HCT116 (cell line): ENCODE data around the gene LRRC73.
"Not testable (repeated sequence)": the region's sequence is repeated elsewhere in the genome, so short reads cannot be mapped to it uniquely, and the experiment has no call there.

Source experiments
- CEBPB ChIP-seq: IDR thresholded peaks from 2 replicates; pipeline ENCODE4 v1.6.1; 2012; ENCODE audit warnings: low read depth
- EZH2 ChIP-seq: fragments of 200-600 bp; sonication (generic); IDR thresholded peaks from 2 replicates; pipeline ENCODE4 v1.6.1; 2017; ENCODE audit warnings: antibody characterized with exemption, mixed run types
- EZH2phosphoT487 ChIP-seq: fragments of 200-600 bp; IDR thresholded peaks from 2 replicates; pipeline ENCODE4 v1.6.1; 2018; ENCODE audit warnings: antibody characterized with exemption, borderline replicate concordance
- FOSL1 ChIP-seq: IDR thresholded peaks from 2 replicates; pipeline ENCODE4 v1.6.1; 2012; ENCODE audit warnings: low read depth
- JUND ChIP-seq: IDR thresholded peaks from 2 replicates; pipeline ENCODE4 v1.6.1; 2012
- MAX ChIP-seq: IDR thresholded peaks from 2 replicates; pipeline ENCODE4 v1.6.1; 2012
- POLR2A ChIP-seq: IDR thresholded peaks from 2 replicates; pipeline ENCODE4 v1.7.0; 2011; ENCODE audit warnings: borderline replicate concordance; ENCODE audit not compliant: insufficient read depth, insufficient read length; ENCODE audit errors: extremely low read depth
- POLR2AphosphoS5 ChIP-seq: IDR thresholded peaks from 2 replicates; pipeline ENCODE4 v1.6.1; 2011; ENCODE audit warnings: mild to moderate bottlenecking, low read depth, low read length, moderate library complexity
- RAD21 ChIP-seq: IDR thresholded peaks from 2 replicates; pipeline ENCODE4 v1.6.1; 2012; ENCODE audit warnings: low read depth, mild to moderate bottlenecking
- SIN3A ChIP-seq: IDR thresholded peaks from 2 replicates; pipeline ENCODE4 v1.6.1; 2012; ENCODE audit warnings: low read depth
- SP1 ChIP-seq: IDR thresholded peaks from 2 replicates; pipeline ENCODE4 v1.6.1; 2012; ENCODE audit warnings: low read depth
- TF ChIP-seq, protein P1 (sequence below), 3 experiments: fragments of 200-600 bp in 1 of 3; sonication (generic) in 1 of 3; IDR thresholded peaks in 2 of 3; conservative IDR thresholded peaks in 1 of 3; 2 replicates each; pipeline ENCODE4 v1.5.1; 2012 to 2017; ENCODE audit warnings: low read depth in 2 of 3, low read length in 2 of 3, antibody characterized with exemption in 1 of 3, borderline replicate concordance in 1 of 3, control low read depth in 1 of 3, mild to moderate bottlenecking in 1 of 3, mixed read lengths in 1 of 3, mixed run types in 1 of 3, moderate library complexity in 1 of 3; ENCODE audit not compliant: insufficient read depth in 1 of 3
- TF ChIP-seq, protein P2 (sequence below): IDR thresholded peaks from 2 replicates; pipeline ENCODE4 v1.6.1; 2012; ENCODE audit warnings: low read depth

DNA sequence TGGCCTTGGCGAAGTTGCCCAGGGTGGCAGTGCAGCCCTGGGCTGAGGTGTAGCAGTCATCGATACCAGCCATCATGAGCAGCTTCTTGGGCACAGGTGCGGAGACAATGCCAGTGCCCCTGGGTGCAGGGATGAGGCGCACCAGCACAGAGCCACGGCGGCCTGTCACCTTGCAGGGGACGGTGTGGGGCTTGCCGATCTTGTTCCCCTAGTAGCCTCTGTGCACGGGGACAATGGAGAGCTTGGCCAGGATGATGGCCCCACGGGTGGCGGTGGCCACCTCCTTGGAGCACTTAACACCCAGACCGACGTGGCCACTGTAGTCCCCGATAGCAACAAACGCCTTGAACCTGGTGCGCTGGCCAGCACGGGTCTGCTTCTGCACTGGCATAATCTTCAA is 28.8 kb upstream of the LRRC73 start:
- not testable (repeated sequence) for TF ChIP-seq MAX, EZH2phosphoT487, EZH2, POLR2AphosphoS5, SIN3A, JUND, FOSL1, POLR2A, RAD21, SP1, CEBPB
- TF ChIP-seq, protein P1, sequence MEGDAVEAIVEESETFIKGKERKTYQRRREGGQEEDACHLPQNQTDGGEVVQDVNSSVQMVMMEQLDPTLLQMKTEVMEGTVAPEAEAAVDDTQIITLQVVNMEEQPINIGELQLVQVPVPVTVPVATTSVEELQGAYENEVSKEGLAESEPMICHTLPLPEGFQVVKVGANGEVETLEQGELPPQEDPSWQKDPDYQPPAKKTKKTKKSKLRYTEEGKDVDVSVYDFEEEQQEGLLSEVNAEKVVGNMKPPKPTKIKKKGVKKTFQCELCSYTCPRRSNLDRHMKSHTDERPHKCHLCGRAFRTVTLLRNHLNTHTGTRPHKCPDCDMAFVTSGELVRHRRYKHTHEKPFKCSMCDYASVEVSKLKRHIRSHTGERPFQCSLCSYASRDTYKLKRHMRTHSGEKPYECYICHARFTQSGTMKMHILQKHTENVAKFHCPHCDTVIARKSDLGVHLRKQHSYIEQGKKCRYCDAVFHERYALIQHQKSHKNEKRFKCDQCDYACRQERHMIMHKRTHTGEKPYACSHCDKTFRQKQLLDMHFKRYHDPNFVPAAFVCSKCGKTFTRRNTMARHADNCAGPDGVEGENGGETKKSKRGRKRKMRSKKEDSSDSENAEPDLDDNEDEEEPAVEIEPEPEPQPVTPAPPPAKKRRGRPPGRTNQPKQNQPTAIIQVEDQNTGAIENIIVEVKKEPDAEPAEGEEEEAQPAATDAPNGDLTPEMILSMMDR (IDR thresholded peaks at IDR 0.05 in 2 of 3, conservative IDR thresholded peaks at IDR 0.05 in 1 of 3; ENCODE audit: borderline replicate concordance in 1 of 3, insufficient read depth in 1 of 3, low read depth in 2 of 3, low read length in 2 of 3): not testable (repeated sequence)
- TF ChIP-seq, protein P2, sequence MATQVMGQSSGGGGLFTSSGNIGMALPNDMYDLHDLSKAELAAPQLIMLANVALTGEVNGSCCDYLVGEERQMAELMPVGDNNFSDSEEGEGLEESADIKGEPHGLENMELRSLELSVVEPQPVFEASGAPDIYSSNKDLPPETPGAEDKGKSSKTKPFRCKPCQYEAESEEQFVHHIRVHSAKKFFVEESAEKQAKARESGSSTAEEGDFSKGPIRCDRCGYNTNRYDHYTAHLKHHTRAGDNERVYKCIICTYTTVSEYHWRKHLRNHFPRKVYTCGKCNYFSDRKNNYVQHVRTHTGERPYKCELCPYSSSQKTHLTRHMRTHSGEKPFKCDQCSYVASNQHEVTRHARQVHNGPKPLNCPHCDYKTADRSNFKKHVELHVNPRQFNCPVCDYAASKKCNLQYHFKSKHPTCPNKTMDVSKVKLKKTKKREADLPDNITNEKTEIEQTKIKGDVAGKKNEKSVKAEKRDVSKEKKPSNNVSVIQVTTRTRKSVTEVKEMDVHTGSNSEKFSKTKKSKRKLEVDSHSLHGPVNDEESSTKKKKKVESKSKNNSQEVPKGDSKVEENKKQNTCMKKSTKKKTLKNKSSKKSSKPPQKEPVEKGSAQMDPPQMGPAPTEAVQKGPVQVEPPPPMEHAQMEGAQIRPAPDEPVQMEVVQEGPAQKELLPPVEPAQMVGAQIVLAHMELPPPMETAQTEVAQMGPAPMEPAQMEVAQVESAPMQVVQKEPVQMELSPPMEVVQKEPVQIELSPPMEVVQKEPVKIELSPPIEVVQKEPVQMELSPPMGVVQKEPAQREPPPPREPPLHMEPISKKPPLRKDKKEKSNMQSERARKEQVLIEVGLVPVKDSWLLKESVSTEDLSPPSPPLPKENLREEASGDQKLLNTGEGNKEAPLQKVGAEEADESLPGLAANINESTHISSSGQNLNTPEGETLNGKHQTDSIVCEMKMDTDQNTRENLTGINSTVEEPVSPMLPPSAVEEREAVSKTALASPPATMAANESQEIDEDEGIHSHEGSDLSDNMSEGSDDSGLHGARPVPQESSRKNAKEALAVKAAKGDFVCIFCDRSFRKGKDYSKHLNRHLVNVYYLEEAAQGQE: not testable (repeated sequence)
